WTC11 (cell line): ENCODE data around the gene RCAN1.

Experiments
- ESRRA ChIP-seq: sonication (generic); formaldehyde crosslinking; IDR thresholded peaks from 2 replicates; pipeline ENCODE4 v1.8.1; 2022; ENCODE audit warnings: mild to moderate bottlenecking, missing genetic modification reagents, borderline replicate concordance
- FOXP4 ChIP-seq: sonication (generic); formaldehyde crosslinking; IDR thresholded peaks from 2 replicates; pipeline ENCODE4 v1.8.0; 2022; ENCODE audit warnings: mild to moderate bottlenecking, missing genetic modification reagents

- TF ChIP-seq FOXP4 (CRISPR knock-in tag) (no peak), ESRRA (CRISPR knock-in tag) (no peak)
Measured at GRCh38 chr21:34499116-34499515, 115.8 kb downstream of the RCAN1 start.
